HL-60 (cell line): Measurements from ENCODE around the gene SLC22A23.

Experiments
- CTCF ChIP-seq: IDR thresholded peaks from one replicate; pipeline ENCODE4 v1.5.1; 2011; ENCODE audit warnings: low read length, control low read depth, inconsistent platforms; ENCODE audit not compliant: insufficient read depth
- GABPA ChIP-seq: IDR thresholded peaks from 2 replicates; pipeline ENCODE4 v1.6.1; 2012; ENCODE audit warnings: low read depth
- POLR2AphosphoS5 ChIP-seq: IDR thresholded peaks from 2 replicates; pipeline ENCODE4 v1.6.1; 2012; ENCODE audit warnings: low read depth
- REST ChIP-seq: IDR thresholded peaks from 2 replicates; pipeline ENCODE4 v1.6.1; 2012; ENCODE audit warnings: low read depth; ENCODE audit not compliant: insufficient replicate concordance

GRCh38 chr6:3444276-3445088 lies 12.4 kb downstream of the SLC22A23 start:
- TF ChIP-seq CTCF, result no peak
- no peak for TF ChIP-seq REST
- TF ChIP-seq POLR2AphosphoS5, result no peak
- TF ChIP-seq GABPA, result no peak
